Esophagus squamous epithelium (tissue), 4 donors: Measurements from ENCODE around the gene CLDN12.

Source experiments
- POLR2A ChIP-seq, 4 donors: fragments of 450-650 bp; IDR thresholded peaks; one replicate each; pipeline ENCODE4 v1.6.1; 2017; ENCODE audit warnings: antibody characterized with exemption in 4 of 4, mild to moderate bottlenecking in 4 of 4, moderate library complexity in 3 of 4
- TF ChIP-seq, protein P1 (sequence below), 6 experiments: fragments of 450-650 bp in 4 of 6; fragments of 200-600 bp in 2 of 6; sonication (generic) in 2 of 6; IDR thresholded peaks; one replicate each; pipeline ENCODE4 v1.5.1; 2016 to 2019; ENCODE audit warnings: antibody characterized with exemption in 6 of 6, mild to moderate bottlenecking in 4 of 6, moderate library complexity in 4 of 6

GRCh38 chr7:90383861-90384260 is 19.4 kb upstream of the CLDN12 start:
- TF ChIP-seq, protein P1, sequence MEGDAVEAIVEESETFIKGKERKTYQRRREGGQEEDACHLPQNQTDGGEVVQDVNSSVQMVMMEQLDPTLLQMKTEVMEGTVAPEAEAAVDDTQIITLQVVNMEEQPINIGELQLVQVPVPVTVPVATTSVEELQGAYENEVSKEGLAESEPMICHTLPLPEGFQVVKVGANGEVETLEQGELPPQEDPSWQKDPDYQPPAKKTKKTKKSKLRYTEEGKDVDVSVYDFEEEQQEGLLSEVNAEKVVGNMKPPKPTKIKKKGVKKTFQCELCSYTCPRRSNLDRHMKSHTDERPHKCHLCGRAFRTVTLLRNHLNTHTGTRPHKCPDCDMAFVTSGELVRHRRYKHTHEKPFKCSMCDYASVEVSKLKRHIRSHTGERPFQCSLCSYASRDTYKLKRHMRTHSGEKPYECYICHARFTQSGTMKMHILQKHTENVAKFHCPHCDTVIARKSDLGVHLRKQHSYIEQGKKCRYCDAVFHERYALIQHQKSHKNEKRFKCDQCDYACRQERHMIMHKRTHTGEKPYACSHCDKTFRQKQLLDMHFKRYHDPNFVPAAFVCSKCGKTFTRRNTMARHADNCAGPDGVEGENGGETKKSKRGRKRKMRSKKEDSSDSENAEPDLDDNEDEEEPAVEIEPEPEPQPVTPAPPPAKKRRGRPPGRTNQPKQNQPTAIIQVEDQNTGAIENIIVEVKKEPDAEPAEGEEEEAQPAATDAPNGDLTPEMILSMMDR (IDR thresholded peaks at IDR 0.05): no peak
- TF ChIP-seq POLR2A (IDR thresholded peaks at IDR 0.05): no peak
